HepG2 (cell line): Measurements from ENCODE around the gene REPIN1. TPM values are rescaled to one million over a fixed set of nuclear protein-coding genes. Genes with fewer than 3 reads are reported as not detected.

Experiments
- NAIF1 ChIP-seq: sonication (generic); formaldehyde crosslinking; IDR thresholded peaks from 2 replicates; pipeline ENCODE4 v1.5.0; 2020; ENCODE audit warnings: mild to moderate bottlenecking, missing genetic modification reagents, borderline replicate concordance
- POLR2G ChIP-seq: fragments of 200-400 bp; formaldehyde crosslinking; IDR thresholded peaks from 2 replicates; pipeline ENCODE4 v1.6.1; 2018; ENCODE audit warnings: mild to moderate bottlenecking, low read depth, low read length, moderate library complexity
- SMARCC2 ChIP-seq: fragments of 450-650 bp; IDR thresholded peaks from 2 replicates; pipeline ENCODE4 v1.6.1; 2017; ENCODE audit warnings: antibody characterized with exemption, mild to moderate bottlenecking
- TCF12 ChIP-seq, 2 experiments: fragments of 450-650 bp in 1 of 2; sonication (generic) in 1 of 2; formaldehyde crosslinking in 1 of 2; IDR thresholded peaks; 2 replicates each; pipeline versions ENCODE4 v1.6.1 to v1.8.0; 2017 to 2022; ENCODE audit warnings: antibody characterized with exemption in 1 of 2, mild to moderate bottlenecking in 1 of 2, missing genetic modification reagents in 1 of 2, moderate library complexity in 1 of 2
- TCF7L2 ChIP-seq: IDR thresholded peaks from 2 replicates; pipeline ENCODE4 v1.6.1; 2011; ENCODE audit warnings: mild to moderate bottlenecking, low read depth, low read length, moderate library complexity
- TOE1 ChIP-seq: sonication (generic); formaldehyde crosslinking; IDR thresholded peaks from 2 replicates; pipeline ENCODE4 v1.4.0; 2020; ENCODE audit warnings: mild to moderate bottlenecking, missing genetic modification reagents
- ZBTB1 ChIP-seq: sonication (generic); formaldehyde crosslinking; IDR thresholded peaks from 2 replicates; pipeline ENCODE4 v1.4.0; 2020; ENCODE audit warnings: missing genetic modification reagents, borderline replicate concordance
- ZNF101 ChIP-seq: sonication (generic); formaldehyde crosslinking; IDR thresholded peaks from 2 replicates; pipeline ENCODE4 v1.4.0; 2020; ENCODE audit warnings: mild to moderate bottlenecking, low read depth, missing genetic modification reagents, borderline replicate concordance
- ZNF160 ChIP-seq: sonication (generic); formaldehyde crosslinking; IDR thresholded peaks from 2 replicates; pipeline ENCODE4 v1.8.0; 2022; ENCODE audit warnings: mild to moderate bottlenecking, inconsistent platforms, missing genetic modification reagents
- ZNF235 ChIP-seq: sonication (generic); formaldehyde crosslinking; IDR thresholded peaks from 2 replicates; pipeline ENCODE4 v1.8.1; 2023; ENCODE audit warnings: mild to moderate bottlenecking, missing genetic modification reagents, borderline replicate concordance
- ZNF30 ChIP-seq: sonication (generic); formaldehyde crosslinking; IDR thresholded peaks from 2 replicates; pipeline ENCODE4 v1.5.0; 2020; ENCODE audit warnings: mild to moderate bottlenecking, missing genetic modification reagents
- ZNF451 ChIP-seq: sonication (generic); formaldehyde crosslinking; IDR thresholded peaks from 2 replicates; pipeline ENCODE4 v1.5.0; 2020; ENCODE audit warnings: mild to moderate bottlenecking, missing genetic modification reagents
- ZNF644 ChIP-seq: IDR thresholded peaks from 2 replicates; pipeline ENCODE4 v1.6.1; 2016; ENCODE audit warnings: low read depth
- ZSCAN29 ChIP-seq: sonication (generic); formaldehyde crosslinking; conservative IDR thresholded peaks from 2 replicates; pipeline ENCODE4 v1.4.0; 2020; ENCODE audit warnings: mild to moderate bottlenecking, missing genetic modification reagents
- ZSCAN31 ChIP-seq: sonication (generic); formaldehyde crosslinking; IDR thresholded peaks from 2 replicates; pipeline ENCODE4 v1.5.0; 2020; ENCODE audit warnings: low read depth, mild to moderate bottlenecking, missing genetic modification reagents
- polyA plus RNA-seq, 8 experiments: library from polyadenylated mRNA; depleted of rRNA in 3 of 8; stranded (reverse) in 7 of 8; unstranded in 1 of 8; fragments of >200 nt; fragmentation: Illumina TruSeq in 4 of 8; extraction: Trizol in 4 of 8; gene quantifications; 2 replicates each; pipeline versions ENCODE4 v1.2.1 to v1.2.3, GENCODE V29; 2011 to 2016; ENCODE audit warnings: low read depth in 4 of 8, missing spikeins in 1 of 8, mixed read lengths in 1 of 8; ENCODE audit not compliant: insufficient read depth in 1 of 8
- total RNA-seq, 5 experiments: library from RNA; depleted of rRNA; stranded (reverse); fragments of >200 nt; fragmentation: Illumina TruSeq; extraction: Trizol; gene quantifications; 2 replicates each; pipeline ENCODE4 v1.2.3, GENCODE V29; 2016; ENCODE audit warnings: low read depth in 1 of 5
- TF ChIP-seq, protein P1 (sequence below): sonication (generic); formaldehyde crosslinking; IDR thresholded peaks from 2 replicates; pipeline ENCODE4 v1.4.0; 2020; ENCODE audit warnings: mild to moderate bottlenecking, missing genetic modification reagents
- TF ChIP-seq, protein P2 (sequence below): sonication (generic); formaldehyde crosslinking; IDR thresholded peaks from 2 replicates; pipeline ENCODE4 v1.4.0; 2020; ENCODE audit warnings: missing genetic modification reagents
- TF ChIP-seq, protein P3 (sequence below): sonication (generic); formaldehyde crosslinking; IDR thresholded peaks from 2 replicates; pipeline ENCODE4 v1.4.0; 2020; ENCODE audit warnings: mild to moderate bottlenecking, missing genetic modification reagents
- TF ChIP-seq, protein P4 (sequence below), 2 experiments: sonication (generic) in 1 of 2; formaldehyde crosslinking in 1 of 2; IDR thresholded peaks; 2 replicates each; pipeline versions ENCODE4 v1.5.1 to v1.6.1; 2011 to 2020; ENCODE audit warnings: borderline replicate concordance in 1 of 2, low read depth in 1 of 2, low read length in 1 of 2, mild to moderate bottlenecking in 1 of 2, missing genetic modification reagents in 1 of 2, moderate library complexity in 1 of 2
- TF ChIP-seq, protein P5 (sequence below): IDR thresholded peaks from 2 replicates; pipeline ENCODE4 v1.6.1; 2016; ENCODE audit warnings: missing compliant biosample characterization, missing genetic modification reagents, borderline replicate concordance
- TF ChIP-seq, protein P6 (sequence below): sonication (generic); formaldehyde crosslinking; conservative IDR thresholded peaks from 2 replicates; pipeline ENCODE4 v1.5.0; 2020; ENCODE audit warnings: missing genetic modification reagents

REPIN1 gene
- total and polyA plus RNA-seq, 2 of the 13 experiments (the other 11 are each of a cell fraction or from before 2014, with no cell fraction given) = 69.9 to 108 TPM

DNA sequence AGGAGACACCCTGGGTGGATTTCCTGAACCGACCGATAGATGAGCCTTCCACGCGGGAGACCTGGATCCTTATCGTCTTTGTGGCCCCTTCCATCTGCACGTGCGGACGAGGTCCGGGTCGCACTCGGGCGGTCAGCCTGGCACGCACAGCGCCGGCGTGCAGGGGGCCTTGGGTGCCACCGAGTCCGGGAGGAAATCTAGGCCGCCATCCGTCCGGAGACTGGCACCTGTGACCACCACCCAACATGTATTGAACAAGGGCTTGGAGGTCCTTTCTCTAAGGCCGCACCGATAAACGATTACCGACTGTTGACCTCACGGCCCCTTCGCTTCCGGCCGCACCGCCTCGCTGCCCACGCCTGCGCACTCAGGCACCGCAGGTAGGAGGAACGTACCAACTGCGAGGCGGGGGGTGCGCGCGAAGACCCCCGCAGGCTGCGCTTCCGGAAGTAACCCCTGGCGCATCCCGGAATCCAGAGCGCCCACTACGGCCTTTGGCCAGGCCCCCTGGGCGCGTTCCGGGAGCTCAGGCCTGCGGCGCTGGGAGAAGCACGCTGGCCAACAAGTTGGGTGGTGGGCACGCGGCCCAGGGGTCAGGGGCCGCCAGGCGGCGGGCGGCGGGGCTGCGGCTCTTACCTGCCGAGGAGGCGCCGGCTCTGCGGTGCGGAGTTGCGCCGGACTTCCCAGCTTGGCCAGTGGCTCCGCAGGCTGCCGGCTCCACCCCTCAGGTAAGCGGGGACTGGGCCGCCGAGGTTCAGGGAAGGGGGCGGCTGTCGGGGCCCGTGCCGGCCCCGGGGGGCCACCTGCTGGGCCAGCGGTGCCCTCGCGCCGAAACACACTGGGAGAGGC, 45.6 kb upstream of the REPIN1 start, which contains the start of the genes ACTR3C and LRRC61 (continued):
- TF ChIP-seq NAIF1 (CRISPR knock-in tag) (peak; percentile 94), ZSCAN31 (peak; percentile 69), ZSCAN29 (CRISPR knock-in tag) (peak; percentile 73), TCF12 (IDR thresholded peaks at IDR 0.05) (no peak), TCF12 (CRISPR knock-in tag; IDR thresholded peaks at IDR 0.05) (peak; percentile 48; the same call in 1 of the 2 replicates), ZNF644 (CRISPR knock-in tag) (0 out of 2 replicates have a peak, but pooled peaks have one; percentile 10), ZNF30 (CRISPR knock-in tag) (peak; percentile 87), ZNF160 (CRISPR knock-in tag) (peak; percentile 77), ZBTB1 (CRISPR knock-in tag) (no peak), POLR2G (peak; percentile 89), ZNF101 (CRISPR knock-in tag) (no peak), ZNF451 (CRISPR knock-in tag) (peak; percentile 89), TCF7L2 (no peak), SMARCC2 (no peak), TOE1 (peak; percentile 66; the same call in 1 of the 2 replicates), ZNF235 (no peak; the same call in 1 of the 2 replicates)
- TF ChIP-seq, protein P1, sequence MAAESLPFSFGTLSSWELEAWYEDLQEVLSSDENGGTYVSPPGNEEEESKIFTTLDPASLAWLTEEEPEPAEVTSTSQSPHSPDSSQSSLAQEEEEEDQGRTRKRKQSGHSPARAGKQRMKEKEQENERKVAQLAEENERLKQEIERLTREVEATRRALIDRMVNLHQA (CRISPR knock-in tag) = no peak
- TF ChIP-seq, protein P2, sequence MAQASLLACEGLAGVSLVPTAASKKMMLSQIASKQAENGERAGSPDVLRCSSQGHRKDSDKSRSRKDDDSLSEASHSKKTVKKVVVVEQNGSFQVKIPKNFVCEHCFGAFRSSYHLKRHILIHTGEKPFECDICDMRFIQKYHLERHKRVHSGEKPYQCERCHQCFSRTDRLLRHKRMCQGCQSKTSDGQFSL (CRISPR knock-in tag) = peak; percentile 72
- TF ChIP-seq, protein P3, sequence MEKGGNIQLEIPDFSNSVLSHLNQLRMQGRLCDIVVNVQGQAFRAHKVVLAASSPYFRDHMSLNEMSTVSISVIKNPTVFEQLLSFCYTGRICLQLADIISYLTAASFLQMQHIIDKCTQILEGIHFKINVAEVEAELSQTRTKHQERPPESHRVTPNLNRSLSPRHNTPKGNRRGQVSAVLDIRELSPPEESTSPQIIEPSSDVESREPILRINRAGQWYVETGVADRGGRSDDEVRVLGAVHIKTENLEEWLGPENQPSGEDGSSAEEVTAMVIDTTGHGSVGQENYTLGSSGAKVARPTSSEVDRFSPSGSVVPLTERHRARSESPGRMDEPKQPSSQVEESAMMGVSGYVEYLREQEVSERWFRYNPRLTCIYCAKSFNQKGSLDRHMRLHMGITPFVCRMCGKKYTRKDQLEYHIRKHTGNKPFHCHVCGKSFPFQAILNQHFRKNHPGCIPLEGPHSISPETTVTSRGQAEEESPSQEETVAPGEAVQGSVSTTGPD (CRISPR knock-in tag) = no peak
- TF ChIP-seq, protein P4, sequence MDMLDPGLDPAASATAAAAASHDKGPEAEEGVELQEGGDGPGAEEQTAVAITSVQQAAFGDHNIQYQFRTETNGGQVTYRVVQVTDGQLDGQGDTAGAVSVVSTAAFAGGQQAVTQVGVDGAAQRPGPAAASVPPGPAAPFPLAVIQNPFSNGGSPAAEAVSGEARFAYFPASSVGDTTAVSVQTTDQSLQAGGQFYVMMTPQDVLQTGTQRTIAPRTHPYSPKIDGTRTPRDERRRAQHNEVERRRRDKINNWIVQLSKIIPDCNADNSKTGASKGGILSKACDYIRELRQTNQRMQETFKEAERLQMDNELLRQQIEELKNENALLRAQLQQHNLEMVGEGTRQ (IDR thresholded peaks at IDR 0.05; ENCODE audit: low read depth, low read length) = no peak
- TF ChIP-seq, protein P4 (CRISPR knock-in tag; IDR thresholded peaks at IDR 0.05; ENCODE audit: borderline replicate concordance) = no peak
- TF ChIP-seq, protein P5, sequence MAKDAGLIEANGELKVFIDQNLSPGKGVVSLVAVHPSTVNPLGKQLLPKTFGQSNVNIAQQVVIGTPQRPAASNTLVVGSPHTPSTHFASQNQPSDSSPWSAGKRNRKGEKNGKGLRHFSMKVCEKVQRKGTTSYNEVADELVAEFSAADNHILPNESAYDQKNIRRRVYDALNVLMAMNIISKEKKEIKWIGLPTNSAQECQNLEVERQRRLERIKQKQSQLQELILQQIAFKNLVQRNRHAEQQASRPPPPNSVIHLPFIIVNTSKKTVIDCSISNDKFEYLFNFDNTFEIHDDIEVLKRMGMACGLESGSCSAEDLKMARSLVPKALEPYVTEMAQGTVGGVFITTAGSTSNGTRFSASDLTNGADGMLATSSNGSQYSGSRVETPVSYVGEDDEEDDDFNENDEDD (CRISPR knock-in tag) = peak; percentile 62
- TF ChIP-seq, protein P6, sequence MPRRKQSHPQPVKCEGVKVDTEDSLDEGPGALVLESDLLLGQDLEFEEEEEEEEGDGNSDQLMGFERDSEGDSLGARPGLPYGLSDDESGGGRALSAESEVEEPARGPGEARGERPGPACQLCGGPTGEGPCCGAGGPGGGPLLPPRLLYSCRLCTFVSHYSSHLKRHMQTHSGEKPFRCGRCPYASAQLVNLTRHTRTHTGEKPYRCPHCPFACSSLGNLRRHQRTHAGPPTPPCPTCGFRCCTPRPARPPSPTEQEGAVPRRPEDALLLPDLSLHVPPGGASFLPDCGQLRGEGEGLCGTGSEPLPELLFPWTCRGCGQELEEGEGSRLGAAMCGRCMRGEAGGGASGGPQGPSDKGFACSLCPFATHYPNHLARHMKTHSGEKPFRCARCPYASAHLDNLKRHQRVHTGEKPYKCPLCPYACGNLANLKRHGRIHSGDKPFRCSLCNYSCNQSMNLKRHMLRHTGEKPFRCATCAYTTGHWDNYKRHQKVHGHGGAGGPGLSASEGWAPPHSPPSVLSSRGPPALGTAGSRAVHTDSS (CRISPR knock-in tag) = no peak; the same call in 1 of the 2 replicates
